HL-60 (cell line): Measurements from ENCODE around the gene ROR2.

Source experiments
- CTCF ChIP-seq: IDR thresholded peaks from one replicate; pipeline ENCODE4 v1.5.1; 2011; ENCODE audit warnings: low read length, control low read depth, inconsistent platforms; ENCODE audit not compliant: insufficient read depth
- GABPA ChIP-seq: IDR thresholded peaks from 2 replicates; pipeline ENCODE4 v1.6.1; 2012; ENCODE audit warnings: low read depth
- POLR2AphosphoS5 ChIP-seq: IDR thresholded peaks from 2 replicates; pipeline ENCODE4 v1.6.1; 2012; ENCODE audit warnings: low read depth
- REST ChIP-seq: IDR thresholded peaks from 2 replicates; pipeline ENCODE4 v1.6.1; 2012; ENCODE audit warnings: low read depth; ENCODE audit not compliant: insufficient replicate concordance
- SPI1 ChIP-seq: IDR thresholded peaks from 2 replicates; pipeline ENCODE4 v1.6.1; 2012; ENCODE audit warnings: low read depth, mild to moderate bottlenecking, borderline replicate concordance

- TF ChIP-seq CTCF: no peak
- no peak for TF ChIP-seq POLR2AphosphoS5
- no peak for TF ChIP-seq REST
- TF ChIP-seq GABPA: no peak
- no peak for TF ChIP-seq SPI1
Measured at GRCh38 chr9:91718071-91718470, 232.0 kb downstream of the ROR2 start.
